SK-N-SH (cell line): Measurements from ENCODE around the gene PERM1. TPM values are rescaled to one million over a fixed set of nuclear protein-coding genes. Genes with fewer than 3 reads are reported as not detected.

Source experiments
- CTCF ChIA-PET: fragments of 300-600, 350-600 bp; formaldehyde crosslinking; extraction: SDS; loops from one replicate; lab custom pipeline; 2021; lab: Yijun Ruan, JAX
- POLR2A ChIA-PET: fragments of 350-600 bp; sonication (Branson Sonifier 250); formaldehyde crosslinking; extraction: SDS; loops from one replicate; lab custom pipeline; 2020; ENCODE audit warnings: antibody characterized with exemption, inconsistent platforms; lab: Yijun Ruan, JAX
- DNase-seq: peaks from one replicate; pipeline ENCODE4 v3.0.0; 2012
- H2AFZ ChIP-seq: fragments of 200-600 bp; sonication (generic); 2 replicates; pipeline ENCODE4 v1.8.1; 2016; ENCODE audit warnings: antibody characterized with exemption, mild to moderate bottlenecking, low read depth
- H3F3A ChIP-seq: fragments of 200-600 bp; sonication (generic); replicated peaks from 2 replicates; pipeline ENCODE3; 2016; ENCODE audit warnings: antibody characterized with exemption, mild to moderate bottlenecking; ENCODE audit not compliant: insufficient read depth
- H3K27ac ChIP-seq, 2 experiments: fragments of 200-500 bp in 1 of 2; fragments of 200-600 bp in 1 of 2; sonication (Bioruptor generic) in 1 of 2; sonication (generic), shearing (Covaris generic) in 1 of 2; 2 replicates each; pipeline versions ENCODE4 v1.5.1 to v1.6.1; 2014 to 2016; ENCODE audit warnings: low read depth in 2 of 2, inconsistent platforms in 1 of 2, low read length in 1 of 2, mild to moderate bottlenecking in 1 of 2, mixed read lengths in 1 of 2
- H3K27me3 ChIP-seq: fragments of 200-600 bp; sonication (generic), shearing (Covaris generic); 2 replicates; pipeline ENCODE4 v1.6.1; 2016; ENCODE audit warnings: mixed run types; ENCODE audit not compliant: insufficient read depth
- H3K36me3 ChIP-seq, 2 experiments: fragments of 200-500 bp in 1 of 2; fragments of 200-600 bp in 1 of 2; sonication (Bioruptor generic) in 1 of 2; sonication (generic) in 1 of 2; replicated peaks in 1 of 2; 2 replicates each; pipeline versions ENCODE3 to v1.5.1; 2014 to 2016; ENCODE audit warnings: low read length in 1 of 2, mild to moderate bottlenecking in 1 of 2; ENCODE audit not compliant: insufficient read depth in 2 of 2, control insufficient read depth in 1 of 2
- H3K4me1 ChIP-seq, 2 experiments: fragments of 200-500 bp in 1 of 2; fragments of 200-600 bp in 1 of 2; sonication (Bioruptor generic) in 1 of 2; sonication (generic), shearing (Covaris generic) in 1 of 2; 2 replicates each; pipeline versions ENCODE4 v1.5.1 to v1.6.1; 2014 to 2016; ENCODE audit warnings: low read depth in 1 of 2, low read length in 1 of 2, mixed run types in 1 of 2; ENCODE audit not compliant: insufficient read depth in 2 of 2, control insufficient read depth in 1 of 2
- H3K4me2 ChIP-seq: fragments of 200-600 bp; sonication (generic), shearing (Covaris generic); 2 replicates; pipeline ENCODE4 v1.6.1; 2017; ENCODE audit warnings: mixed run types
- H3K4me3 ChIP-seq, 2 experiments: fragments of 200-500 bp in 1 of 2; fragments of 200-600 bp in 1 of 2; sonication (Bioruptor generic) in 1 of 2; sonication (generic), shearing (Covaris generic) in 1 of 2; 2 replicates each; pipeline versions ENCODE4 v1.5.1 to v1.8.1; 2014 to 2016; ENCODE audit warnings: low read depth in 2 of 2, inconsistent platforms in 1 of 2, low read length in 1 of 2, mild to moderate bottlenecking in 1 of 2, mixed read lengths in 1 of 2, moderate library complexity in 1 of 2
- H3K79me2 ChIP-seq: fragments of 200-600 bp; sonication (generic); 2 replicates; pipeline ENCODE4 v1.8.1; 2017; ENCODE audit warnings: mild to moderate bottlenecking; ENCODE audit not compliant: insufficient read depth
- H3K9ac ChIP-seq: fragments of 200-600 bp; sonication (generic); 2 replicates; pipeline ENCODE4 v1.6.1; 2017; ENCODE audit warnings: mixed run types
- H3K9me2 ChIP-seq: fragments of 200-600 bp; sonication (generic); 2 replicates; pipeline ENCODE4 v1.6.1; 2017; ENCODE audit warnings: mixed run types
- H3K9me3 ChIP-seq: fragments of 200-600 bp; sonication (generic); 2 replicates; pipeline ENCODE4 v1.6.1; 2017; ENCODE audit warnings: mixed run types, mild to moderate bottlenecking, moderate library complexity
- H4K20me1 ChIP-seq: fragments of 200-600 bp; sonication (generic); 2 replicates; pipeline ENCODE4 v1.6.1; 2017; ENCODE audit warnings: mild to moderate bottlenecking, mixed run types; ENCODE audit not compliant: insufficient read depth
- CTCF ChIP-seq: fragments of 200-600 bp; sonication (generic); IDR thresholded peaks from 2 replicates; pipeline ENCODE4 v1.6.1; 2017; ENCODE audit warnings: antibody characterized with exemption, mild to moderate bottlenecking, moderate library complexity
- EP300 ChIP-seq, 2 experiments: IDR thresholded peaks; 2 replicates each; pipeline versions ENCODE4 v1.4.0 to v1.6.1; 2012; ENCODE audit warnings: borderline replicate concordance in 1 of 2, low read depth in 1 of 2, low read length in 1 of 2
- FOXM1 ChIP-seq: IDR thresholded peaks from 2 replicates; pipeline ENCODE4 v1.4.0; 2012; ENCODE audit warnings: low read depth, mild to moderate bottlenecking
- GABPA ChIP-seq: IDR thresholded peaks from 2 replicates; pipeline ENCODE4 v1.4.0; 2012; ENCODE audit warnings: low read depth, mild to moderate bottlenecking
- MXI1 ChIP-seq: IDR thresholded peaks from 2 replicates; pipeline ENCODE4 v1.6.1; 2012; ENCODE audit warnings: mild to moderate bottlenecking, low read depth, low read length, improper control_type of control experiment
- NFIC ChIP-seq: IDR thresholded peaks from 2 replicates; pipeline ENCODE4 v1.4.0; 2012; ENCODE audit warnings: borderline replicate concordance
- SIN3A ChIP-seq: IDR thresholded peaks from 2 replicates; pipeline ENCODE4 v1.6.1; 2012; ENCODE audit warnings: low read depth, mild to moderate bottlenecking, low read length, moderate library complexity, borderline replicate concordance
- USF1 ChIP-seq: IDR thresholded peaks from 2 replicates; pipeline ENCODE4 v1.4.0; 2012; ENCODE audit warnings: low read depth, borderline replicate concordance
- WGBS: methylation state at CpG from one replicate; pipeline ENCODE4 v1.1.6; 2017; ENCODE audit warnings: low lambda C conversion rate; 5-methylcytosine and 5-hydroxymethylcytosine counted together
- polyA plus RNA-seq, 3 experiments: library from polyadenylated mRNA; depleted of rRNA; stranded (reverse); fragments of >200 nt; gene quantifications; 2 replicates each; pipeline ENCODE4 v1.2.3, GENCODE V29; 2012
- TF ChIP-seq, protein P1 (sequence below): IDR thresholded peaks from 2 replicates; pipeline ENCODE4 v1.4.0; 2012; ENCODE audit warnings: low read depth, borderline replicate concordance

The PERM1 gene
- polyA plus RNA-seq, 1 of the 3 experiments (the other 2 are of a cell fraction): 0.25 TPM

DNA sequence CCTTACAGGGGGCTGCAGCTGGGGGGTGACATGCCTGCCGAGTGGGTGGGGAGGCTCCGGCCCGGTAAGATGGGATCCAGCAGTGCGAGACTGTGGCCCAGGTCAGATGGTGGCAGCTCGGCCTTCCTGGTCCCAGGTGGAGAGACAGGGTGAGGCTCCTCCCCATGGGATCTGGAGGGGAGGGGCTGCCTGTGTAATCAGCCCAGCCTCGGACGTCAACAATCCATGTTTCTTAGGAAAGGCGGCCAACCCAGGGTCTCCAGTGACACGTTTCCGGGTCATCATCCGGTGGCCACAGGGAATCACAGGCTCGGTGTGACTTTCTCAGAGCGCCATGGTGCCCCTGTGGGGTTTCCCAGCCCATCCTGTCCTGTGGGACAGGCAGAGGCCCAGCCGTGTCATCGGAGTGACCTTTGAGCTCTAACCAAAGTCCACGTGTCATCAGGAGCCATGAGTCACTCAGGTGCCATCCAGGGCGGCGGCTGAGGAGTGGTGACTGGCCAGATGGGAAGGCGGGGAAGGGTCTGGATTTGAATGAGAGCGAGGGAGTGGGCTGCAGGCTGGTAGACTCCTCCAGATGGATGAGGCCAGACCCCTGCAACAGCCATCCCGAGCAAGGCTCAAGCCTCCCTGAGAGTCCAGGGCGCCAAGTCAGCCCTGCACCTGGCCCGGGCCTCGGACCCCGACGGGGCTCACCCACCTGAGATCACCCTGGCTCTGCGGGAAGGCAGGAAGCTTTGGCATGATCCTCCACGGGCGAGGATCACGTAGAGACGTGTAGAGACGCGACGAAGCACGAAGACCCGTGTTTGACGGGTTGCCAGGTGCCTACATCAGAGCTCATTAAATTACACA, 24.6 kb upstream of the PERM1 start:
- Histone ChIP-seq H3K27me3 (no peaks in the 10 kb centered on the region), H3K9me3 (no peaks in the 10 kb centered on the region), H3K4me1 (peaks cover 0 to 37% of the 10 kb centered on the region in 2 experiments; a peak in 1 of 4 replicates), H3K9me2 (no peaks in the 10 kb centered on the region), H3K4me3 (no peak overlapping the region), H3K27ac (peak overlapping the region in 1 of 2 experiments; percentile 98; a peak in 2 of 4 replicates), H3K9ac (no peak overlapping the region), H3F3A (no peaks in the 10 kb centered on the region), H4K20me1 (no peaks in the 10 kb centered on the region), H2AFZ (no peak overlapping the region), H3K79me2 (no peaks in the 10 kb centered on the region), H3K4me2 (no peak overlapping the region), H3K36me3 (no peaks in the 10 kb centered on the region)
- POLR2A ChIA-PET: interaction anchor here (1.1 kb wide), 1 partner anchor 53 kb away, joined by 3 read pairs; no protein-coding TSS in a partner anchor
- WGBS: 87% methylated on average over 15 of the region's 37 CpGs
- CTCF ChIA-PET: interaction anchor here (1.1 to 5.8 kb wide), 10 partner anchors 9 to 58 kb away, joined by 4 to 44 read pairs (median 9); partner anchors contain the start of gene ISG15
- TF ChIP-seq, protein P1, sequence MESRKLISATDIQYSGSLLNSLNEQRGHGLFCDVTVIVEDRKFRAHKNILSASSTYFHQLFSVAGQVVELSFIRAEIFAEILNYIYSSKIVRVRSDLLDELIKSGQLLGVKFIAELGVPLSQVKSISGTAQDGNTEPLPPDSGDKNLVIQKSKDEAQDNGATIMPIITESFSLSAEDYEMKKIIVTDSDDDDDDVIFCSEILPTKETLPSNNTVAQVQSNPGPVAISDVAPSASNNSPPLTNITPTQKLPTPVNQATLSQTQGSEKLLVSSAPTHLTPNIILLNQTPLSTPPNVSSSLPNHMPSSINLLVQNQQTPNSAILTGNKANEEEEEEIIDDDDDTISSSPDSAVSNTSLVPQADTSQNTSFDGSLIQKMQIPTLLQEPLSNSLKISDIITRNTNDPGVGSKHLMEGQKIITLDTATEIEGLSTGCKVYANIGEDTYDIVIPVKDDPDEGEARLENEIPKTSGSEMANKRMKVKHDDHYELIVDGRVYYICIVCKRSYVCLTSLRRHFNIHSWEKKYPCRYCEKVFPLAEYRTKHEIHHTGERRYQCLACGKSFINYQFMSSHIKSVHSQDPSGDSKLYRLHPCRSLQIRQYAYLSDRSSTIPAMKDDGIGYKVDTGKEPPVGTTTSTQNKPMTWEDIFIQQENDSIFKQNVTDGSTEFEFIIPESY: no peak
- TF ChIP-seq USF1 (no peak), GABPA (no peak), EP300 (IDR thresholded peaks at IDR 0.05; ENCODE audit: borderline replicate concordance in 1 of 2, low read depth in 1 of 2, low read length in 1 of 2) (no peak), MXI1 (no peak), NFIC (no peak), SIN3A (no peak), CTCF (no peak), FOXM1 (no peak)
- DNase-seq: peak; percentile 29
